Common myeloid progenitor, CD34-positive (primary cell): Measurements from ENCODE around the gene MYEOV.

Experiments used
- CTCF ChIA-PET: fragments of 350-600 bp; sonication (Branson Sonifier 250); formaldehyde crosslinking; loops from one replicate; lab custom pipeline; 2021; ENCODE audit warnings: antibody characterized with exemption; lab: Charles Lee
- POLR2A ChIA-PET: fragments of 350-600 bp; sonication (Branson Sonifier 250); formaldehyde crosslinking; loops from one replicate; lab custom pipeline; 2021; ENCODE audit warnings: antibody characterized with exemption; lab: Charles Lee
- DNase-seq, 3 donors: peaks; one replicate each; pipeline versions ENCODE4 v3.0.0 to v3.0.0-alpha.2; 2013
- H3K27ac ChIP-seq, 2 experiments: 1 replicate in 1 of 2; 2 replicates in 1 of 2; pipeline ENCODE4 v1.7.0; 2013; ENCODE audit warnings: inconsistent platforms in 2 of 2, low read length in 2 of 2, mild to moderate bottlenecking in 2 of 2, low read depth in 1 of 2, moderate library complexity in 1 of 2; ENCODE audit not compliant: severe bottlenecking in 2 of 2, insufficient read depth in 1 of 2, poor library complexity in 1 of 2
- H3K27me3 ChIP-seq, 5 experiments: replicated peaks in 2 of 5; 1 replicate in 3 of 5; 2 replicates in 2 of 5; pipeline versions ENCODE4 v1.6.1 to v1.7.0; 2013; ENCODE audit warnings: low read length in 4 of 5, mild to moderate bottlenecking in 2 of 5, moderate library complexity in 2 of 5, inconsistent platforms in 1 of 5; ENCODE audit not compliant: insufficient read depth in 5 of 5, control insufficient read depth in 4 of 5
- H3K36me3 ChIP-seq, 4 experiments: 1 replicate in 2 of 4; 2 replicates in 2 of 4; pipeline versions ENCODE4 v1.6.1 to v1.7.0; 2013; ENCODE audit warnings: low read length in 3 of 4, control low read depth in 1 of 4, mild to moderate bottlenecking in 1 of 4; ENCODE audit not compliant: control insufficient read depth in 4 of 4, insufficient read depth in 4 of 4
- H3K4me1 ChIP-seq, 4 experiments: 1 replicate in 3 of 4; 2 replicates in 1 of 4; pipeline versions ENCODE4 v1.6.1 to v1.7.1; 2013; ENCODE audit warnings: low read length in 3 of 4, mild to moderate bottlenecking in 3 of 4, control low read depth in 1 of 4, inconsistent platforms in 1 of 4, moderate library complexity in 1 of 4; ENCODE audit not compliant: control insufficient read depth in 4 of 4, insufficient read depth in 4 of 4; ENCODE audit errors: control extremely low read depth in 1 of 4
- H3K4me3 ChIP-seq, 7 experiments: 1 replicate in 4 of 7; 2 replicates in 3 of 7; pipeline versions ENCODE4 v1.5.1 to v1.7.0; 2013; ENCODE audit warnings: mild to moderate bottlenecking in 7 of 7, low read length in 6 of 7, moderate library complexity in 6 of 7, inconsistent platforms in 2 of 7, low read depth in 2 of 7, control low read depth in 1 of 7; ENCODE audit not compliant: insufficient read depth in 4 of 7, control insufficient read depth in 1 of 7; ENCODE audit errors: extremely low read depth in 1 of 7
- H3K9me3 ChIP-seq, 5 experiments: 1 replicate in 4 of 5; 2 replicates in 1 of 5; pipeline versions ENCODE4 v1.6.1 to v1.7.1; 2013; ENCODE audit warnings: low read length in 4 of 5, mild to moderate bottlenecking in 2 of 5, inconsistent platforms in 1 of 5, low read depth in 1 of 5, moderate library complexity in 1 of 5; ENCODE audit not compliant: control insufficient read depth in 4 of 5, insufficient read depth in 2 of 5; ENCODE audit errors: control extremely low read depth in 1 of 5
- whole genome bisulfite sequencing: methylation state at CpG from one replicate; pipeline ENCODE4 v1.1.5; 2013; ENCODE audit not compliant: insufficient coverage; 5-methylcytosine and 5-hydroxymethylcytosine counted together

Gene MYEOV

GRCh38 chr11:69310351-69310750 is 16.4 kb downstream of the MYEOV start:
- H3K36me3 ChIP-seq = no peaks in the 10 kb centered on the region
- DNase-seq = no peak
- 96% methylated on average over 13 of the region's 13 CpGs for WGBS
- ChIA-PET CTCF (interaction anchor here (0.9 to 3.5 kb wide), 3 partner anchors 11 to 66 kb away, joined by 3 to 29 read pairs (median 3); no protein-coding TSS in a partner anchor), POLR2A (interaction anchor here (3.2 kb wide), 1 partner anchor 13 kb away, joined by 42 read pairs; no protein-coding TSS in a partner anchor)
- no peaks in the 10 kb centered on the region for H3K9me3 ChIP-seq
- peaks cover 8 to 53% (median 33%) of the 10 kb centered on the region in 4 experiments for H3K4me1 ChIP-seq
- H3K27me3 ChIP-seq = no peaks in the 10 kb centered on the region
- no peak overlapping the region for H3K27ac ChIP-seq
- no peak overlapping the region for H3K4me3 ChIP-seq

- DNase-seq = no peak
- 81% methylated on average over 12 of the region's 14 CpGs for WGBS
- POLR2A ChIA-PET = interaction anchor here (1.4 to 3.2 kb wide), 2 partner anchors 14 to 69 kb away, joined by 3 to 42 read pairs; no protein-coding TSS in a partner anchor
Measured at GRCh38 chr11:69310934-69311766, 17.2 kb downstream of the MYEOV start.

GRCh38 chr11:69311767-69312385 is 17.9 kb downstream of the MYEOV start:
- Histone ChIP-seq H3K9me3 (peaks cover 0 to 3% (median 0%) of the 10 kb centered on the region in 5 experiments), H3K36me3 (no peaks in the 10 kb centered on the region), H3K27ac (no peak overlapping the region), H3K4me1 (peaks cover 8 to 53% (median 33%) of the 10 kb centered on the region in 4 experiments), H3K4me3 (peak overlapping the region in 3 of 7 experiments; percentile 19 to 55 (median 51)), H3K27me3 (no peaks in the 10 kb centered on the region)
- peak; percentile 81 to 95 (median 94) for DNase-seq
- 11% methylated on average over 7 of the region's 14 CpGs for WGBS
- ChIA-PET CTCF (interaction anchor here (1.0 to 3.5 kb wide), 4 partner anchors 9 to 19 kb away, joined by 3 to 29 read pairs (median 4); partner anchors contain the start of gene MYEOV), POLR2A (interaction anchor here (0.8 to 3.2 kb wide), 4 partner anchors 14 to 136 kb away, joined by 3 to 42 read pairs (median 4); no protein-coding TSS in a partner anchor)

More at GRCh38 chr11:69310934-69311766, 17.2 kb downstream of the MYEOV start:
- Histone ChIP-seq H3K4me1 (peaks cover 8 to 53% (median 33%) of the 10 kb centered on the region in 4 experiments), H3K36me3 (no peaks in the 10 kb centered on the region), H3K4me3 (peak overlapping the region in 4 of 7 experiments; percentile 3 to 55 (median 35)), H3K27me3 (no peaks in the 10 kb centered on the region), H3K27ac (no peak overlapping the region), H3K9me3 (no peaks in the 10 kb centered on the region)
- CTCF ChIA-PET = interaction anchor here (0.9 to 3.5 kb wide), 5 partner anchors 10 to 65 kb away, joined by 3 to 29 read pairs (median 3); partner anchors contain the start of gene MYEOV

GRCh38 chr11:69312453-69313404 is 18.8 kb downstream of the MYEOV start:
- Histone ChIP-seq H3K36me3 (no peaks in the 10 kb centered on the region), H3K4me1 (peaks cover 8 to 51% (median 33%) of the 10 kb centered on the region in 4 experiments), H3K27ac (no peak overlapping the region), H3K4me3 (peak overlapping the region in 1 of 7 experiments; percentile 53), H3K27me3 (no peaks in the 10 kb centered on the region), H3K9me3 (peaks cover 0 to 9% (median 0%) of the 10 kb centered on the region in 5 experiments)
- CTCF ChIA-PET = interaction anchor here (0.8 to 3.5 kb wide), 5 partner anchors 9 to 211 kb away, joined by 3 to 29 read pairs (median 4); partner anchors contain the start of gene MYEOV
- 27% methylated on average over 15 of the region's 15 CpGs for WGBS
- peak in 2 of 3 donors; percentile 57 for DNase-seq
- POLR2A ChIA-PET = interaction anchor here (0.8 to 3.2 kb wide), 4 partner anchors 15 to 135 kb away, joined by 3 to 42 read pairs (median 4); no protein-coding TSS in a partner anchor

- peaks cover 0 to 11% (median 0%) of the 10 kb centered on the region in 5 experiments for H3K9me3 ChIP-seq
- H3K4me1 ChIP-seq = peaks cover 8 to 45% (median 33%) of the 10 kb centered on the region in 4 experiments
- ChIA-PET CTCF (no interaction called here), POLR2A (no interaction called here)
- no peaks in the 10 kb centered on the region for H3K36me3 ChIP-seq
- DNase-seq = no peak
- WGBS = 83% methylated on average over 1 of the region's 2 CpGs
- no peaks in the 10 kb centered on the region for H3K27me3 ChIP-seq
- H3K4me3 ChIP-seq = no peak overlapping the region
- no peak overlapping the region for H3K27ac ChIP-seq
Measured at GRCh38 chr11:69313992-69314391, 20.0 kb downstream of the MYEOV start.

GRCh38 chr11:69314555-69314954 is 20.6 kb downstream of the MYEOV start:
- Histone ChIP-seq H3K4me3 (no peak overlapping the region), H3K4me1 (peaks cover 8 to 40% (median 32%) of the 10 kb centered on the region in 4 experiments), H3K36me3 (no peaks in the 10 kb centered on the region), H3K27ac (no peak overlapping the region), H3K9me3 (peaks cover 0 to 11% (median 0%) of the 10 kb centered on the region in 5 experiments), H3K27me3 (no peaks in the 10 kb centered on the region)
- CTCF ChIA-PET = interaction anchor here (1.3 kb wide), 1 partner anchor 286 kb away, joined by 3 read pairs; no protein-coding TSS in a partner anchor
- no peak for DNase-seq
- POLR2A ChIA-PET = no interaction called here
